Tibial artery (tissue), 4 donors: ENCODE results near the gene FANCE.

Experiments used
- DNase-seq, 2 donors: peaks; one replicate each; pipeline ENCODE4 v3.0.0-alpha.2; 2019
- H3K27ac ChIP-seq, 2 donors: fragments of 200-600 bp; sonication (generic) in 1 of 2; 1 replicate in 1 of 2; 2 replicates in 1 of 2; pipeline ENCODE4 v1.5.1; 2018 to 2019; ENCODE audit warnings: mild to moderate bottlenecking in 1 of 2
- H3K27me3 ChIP-seq, 2 donors: fragments of 200-600 bp; sonication (generic) in 1 of 2; one replicate each; pipeline versions ENCODE4 v1.5.1 to v1.6.0; 2016 to 2019
- H3K36me3 ChIP-seq, 3 donors: fragments of 200-600 bp; sonication (generic) in 2 of 3; one replicate each; pipeline ENCODE4 v1.5.1; 2016 to 2019; ENCODE audit warnings: mild to moderate bottlenecking in 2 of 3
- H3K4me1 ChIP-seq, 4 donors: fragments of 200-600 bp; sonication (generic) in 2 of 4; 1 replicate in 3 of 4; 2 replicates in 1 of 4; pipeline ENCODE4 v1.5.1; 2016 to 2019
- H3K4me3 ChIP-seq, 2 donors: fragments of 200-600 bp; sonication (generic) in 1 of 2; 1 replicate in 1 of 2; 2 replicates in 1 of 2; pipeline ENCODE4 v1.5.1; 2018 to 2019; ENCODE audit warnings: mild to moderate bottlenecking in 2 of 2
- H3K9me3 ChIP-seq, 3 donors: fragments of 200-600 bp; sonication (generic) in 1 of 3; one replicate each; pipeline ENCODE4 v1.5.1; 2016 to 2019
- intact Hi-C: fragments of 100-400 bp; cut with DNase I; formaldehyde crosslinking; loops from one replicate; pipeline ENCODE4 v1.15.0; 2023; ENCODE audit warnings: low total_unique reads
- TF ChIP-seq, protein P1 (sequence below), 2 experiments: fragments of 200-600 bp in 1 of 2; fragments of 450-650 bp in 1 of 2; IDR thresholded peaks; one replicate each; pipeline ENCODE4 v1.5.1; 2017 to 2019; ENCODE audit warnings: antibody characterized with exemption in 2 of 2, mild to moderate bottlenecking in 1 of 2, moderate library complexity in 1 of 2

Gene FANCE

DNA sequence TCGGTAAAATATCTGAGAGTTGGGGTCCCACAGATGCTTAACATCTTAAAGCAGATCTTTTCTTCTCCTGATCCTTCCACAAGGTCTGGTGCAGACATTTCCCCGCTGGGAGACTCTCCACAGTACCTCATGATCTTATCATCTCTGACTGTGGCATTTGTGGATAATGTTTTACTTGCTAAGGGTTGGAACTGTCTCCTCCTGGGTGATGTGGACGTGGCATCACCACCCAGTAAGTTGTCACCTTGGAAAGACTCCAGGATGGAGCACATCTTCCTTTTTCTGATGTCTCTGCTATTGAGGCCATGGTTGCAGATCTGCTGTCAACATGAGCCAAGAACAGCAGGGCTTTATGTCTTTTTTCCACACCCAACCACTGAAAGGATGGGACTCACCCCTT, 42.0 kb upstream of the FANCE start:
- H3K27me3 ChIP-seq, result no peaks in the 10 kb centered on the region

DNA sequence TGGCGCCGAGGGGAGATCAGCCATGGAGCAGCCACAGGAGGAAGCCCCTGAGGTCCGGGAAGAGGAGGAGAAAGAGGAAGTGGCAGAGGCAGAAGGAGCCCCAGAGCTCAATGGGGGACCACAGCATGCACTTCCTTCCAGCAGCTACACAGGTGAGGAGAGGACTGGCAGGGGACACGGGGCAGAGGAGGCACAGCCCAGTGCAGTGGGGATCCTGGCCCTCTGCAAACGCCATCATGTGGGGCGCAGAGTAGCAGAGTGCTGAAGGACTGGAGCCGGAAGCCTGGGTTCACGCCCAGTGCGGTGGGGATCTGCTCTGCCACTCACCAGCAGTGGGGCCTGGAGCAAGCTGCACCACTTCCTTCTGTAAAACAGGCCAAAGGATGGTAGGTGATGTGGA, 41.1 kb upstream of the FANCE start:
- Histone ChIP-seq H3K27me3 (no peaks in the 10 kb centered on the region), H3K36me3 (peaks cover 0 to 41% (median 31%) of the 10 kb centered on the region in 3 donors), H3K4me3 (no peak overlapping the region), H3K9me3 (no peaks in the 10 kb centered on the region), H3K27ac (no peak overlapping the region), H3K4me1 (peaks cover 0 to 7% (median 6%) of the 10 kb centered on the region in 4 donors)
- DNase-seq, result no peak
- TF ChIP-seq, protein P1, sequence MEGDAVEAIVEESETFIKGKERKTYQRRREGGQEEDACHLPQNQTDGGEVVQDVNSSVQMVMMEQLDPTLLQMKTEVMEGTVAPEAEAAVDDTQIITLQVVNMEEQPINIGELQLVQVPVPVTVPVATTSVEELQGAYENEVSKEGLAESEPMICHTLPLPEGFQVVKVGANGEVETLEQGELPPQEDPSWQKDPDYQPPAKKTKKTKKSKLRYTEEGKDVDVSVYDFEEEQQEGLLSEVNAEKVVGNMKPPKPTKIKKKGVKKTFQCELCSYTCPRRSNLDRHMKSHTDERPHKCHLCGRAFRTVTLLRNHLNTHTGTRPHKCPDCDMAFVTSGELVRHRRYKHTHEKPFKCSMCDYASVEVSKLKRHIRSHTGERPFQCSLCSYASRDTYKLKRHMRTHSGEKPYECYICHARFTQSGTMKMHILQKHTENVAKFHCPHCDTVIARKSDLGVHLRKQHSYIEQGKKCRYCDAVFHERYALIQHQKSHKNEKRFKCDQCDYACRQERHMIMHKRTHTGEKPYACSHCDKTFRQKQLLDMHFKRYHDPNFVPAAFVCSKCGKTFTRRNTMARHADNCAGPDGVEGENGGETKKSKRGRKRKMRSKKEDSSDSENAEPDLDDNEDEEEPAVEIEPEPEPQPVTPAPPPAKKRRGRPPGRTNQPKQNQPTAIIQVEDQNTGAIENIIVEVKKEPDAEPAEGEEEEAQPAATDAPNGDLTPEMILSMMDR (IDR thresholded peaks at IDR 0.05), result no peak
- intact Hi-C loops, result loop anchor here (10.0 kb wide), 1 partner anchor 66 kb away; the partner anchor contains the start of gene PPARD

More for the DNA sequence above, 42.0 kb upstream of the FANCE start:
- H3K9me3 ChIP-seq, result no peaks in the 10 kb centered on the region
- TF ChIP-seq, protein P1 (IDR thresholded peaks at IDR 0.05), result no peak
- no peak overlapping the region for H3K27ac ChIP-seq
- intact Hi-C loops, result loop anchor here (10.0 kb wide), 1 partner anchor 65 kb away; the partner anchor contains the start of gene PPARD
- peaks cover 0 to 7% (median 4%) of the 10 kb centered on the region in 4 donors for H3K4me1 ChIP-seq
- no peak for DNase-seq
- H3K36me3 ChIP-seq, result peaks cover 0 to 41% (median 31%) of the 10 kb centered on the region in 3 donors
- H3K4me3 ChIP-seq, result no peak overlapping the region

DNA sequence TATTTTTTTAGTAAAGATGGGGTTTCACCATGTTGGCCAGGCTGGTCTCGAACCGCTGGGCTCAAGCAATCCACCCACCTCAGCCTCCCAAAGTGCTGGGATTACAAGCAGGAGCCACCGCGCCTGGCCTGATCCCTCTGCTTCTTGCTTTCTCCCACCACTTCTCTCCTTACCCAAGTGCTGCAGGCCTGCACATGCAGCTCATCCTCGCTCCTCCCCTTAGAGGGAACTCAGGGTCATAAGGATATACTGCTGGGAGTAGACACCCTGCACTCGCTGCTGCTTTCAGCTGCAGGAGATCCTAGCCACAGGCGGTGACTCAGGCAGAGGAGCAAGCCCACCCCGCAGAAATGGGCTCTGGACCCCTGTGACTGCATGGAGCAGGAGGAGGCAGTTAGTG, 40.0 kb upstream of the FANCE start:
- Histone ChIP-seq H3K4me3 (no peak overlapping the region), H3K36me3 (peaks cover 0 to 46% (median 31%) of the 10 kb centered on the region in 3 donors), H3K4me1 (peaks cover 0 to 7% (median 6%) of the 10 kb centered on the region in 4 donors), H3K27ac (no peak overlapping the region), H3K27me3 (no peaks in the 10 kb centered on the region), H3K9me3 (no peaks in the 10 kb centered on the region)
- DNase-seq, result no peak
- intact Hi-C loops, result loop anchor here (10.0 kb wide), 1 partner anchor 67 kb away; the partner anchor contains the start of gene PPARD
- TF ChIP-seq, protein P1 (IDR thresholded peaks at IDR 0.05), result no peak

DNA sequence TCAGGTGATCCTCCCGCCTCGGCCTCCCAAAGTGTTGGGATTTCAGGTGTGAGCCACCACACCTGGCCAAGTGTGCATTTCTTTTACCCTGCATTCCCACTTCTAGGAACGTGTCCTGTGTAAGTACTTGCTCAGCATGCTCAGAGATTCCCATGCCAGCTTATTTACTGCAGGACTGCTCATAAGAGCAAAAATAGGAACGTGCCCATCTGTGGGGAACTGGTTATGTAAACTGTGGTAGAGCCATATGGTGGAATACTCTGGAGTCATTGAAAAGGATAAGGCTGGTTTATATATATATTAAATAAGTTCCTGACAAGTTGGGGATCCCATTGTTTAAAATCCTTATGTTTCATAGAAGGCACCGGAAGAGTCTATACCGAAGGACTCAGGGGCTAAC, 38.2 kb upstream of the FANCE start:
- Histone ChIP-seq H3K4me3 (no peak overlapping the region), H3K27ac (no peak overlapping the region), H3K27me3 (no peaks in the 10 kb centered on the region), H3K4me1 (peaks cover 0 to 7% (median 6%) of the 10 kb centered on the region in 4 donors), H3K36me3 (peaks cover 0 to 65% (median 41%) of the 10 kb centered on the region in 3 donors), H3K9me3 (no peaks in the 10 kb centered on the region)
- TF ChIP-seq, protein P1 (IDR thresholded peaks at IDR 0.05), result no peak
- intact Hi-C loops, result loop anchor here (10.0 kb wide), 1 partner anchor 69 kb away; the partner anchor contains the start of gene PPARD
- DNase-seq, result no peak

DNA sequence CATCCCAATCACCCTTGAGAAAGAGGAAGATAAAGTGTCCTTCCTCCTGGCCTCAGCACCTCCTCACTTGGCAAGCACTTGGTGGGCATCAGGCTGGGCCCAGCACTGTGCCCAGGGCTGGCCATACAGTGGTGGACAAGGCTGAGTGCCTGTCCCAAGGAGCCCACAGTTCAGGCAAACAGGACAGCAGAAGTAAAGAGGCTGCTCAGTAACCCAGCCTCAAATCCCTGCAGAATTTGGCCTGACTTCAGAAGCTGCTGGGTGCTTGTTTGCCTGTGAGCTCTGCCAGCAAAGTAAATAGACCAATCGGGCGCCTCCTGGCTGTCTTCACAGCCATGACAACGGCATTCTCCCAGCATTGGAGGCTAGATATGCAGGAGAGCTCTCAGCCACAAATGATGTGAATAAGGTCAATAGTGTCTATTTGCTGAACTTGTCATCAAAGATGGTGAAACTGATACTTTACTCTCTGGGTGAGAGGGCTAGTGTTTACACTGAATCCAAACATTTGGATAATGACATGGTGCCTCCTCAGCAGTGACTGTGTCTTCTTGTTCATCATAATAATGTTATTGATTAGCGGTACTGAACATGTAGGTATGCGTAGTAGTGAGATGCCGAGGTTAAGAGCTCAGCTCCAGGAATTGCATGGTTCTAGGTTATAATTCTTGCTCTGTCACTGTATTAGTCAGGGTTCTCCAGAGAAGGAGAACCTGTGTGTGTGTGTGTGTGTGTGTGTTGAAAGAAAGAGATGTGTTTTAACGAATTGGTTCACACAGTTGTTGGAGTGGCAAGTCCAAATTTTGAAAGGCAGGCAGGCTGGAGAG, 36.9 kb upstream of the FANCE start:
- no peaks in the 10 kb centered on the region for H3K9me3 ChIP-seq
- H3K27ac ChIP-seq, result no peak overlapping the region
- peaks cover 0 to 7% (median 6%) of the 10 kb centered on the region in 4 donors for H3K4me1 ChIP-seq
- intact Hi-C loops, result loop anchor here (10.0 kb wide), 1 partner anchor 70 kb away; the partner anchor contains the start of gene PPARD
- TF ChIP-seq, protein P1 (IDR thresholded peaks at IDR 0.05), result peak; percentile 52 to 61
- no peak overlapping the region for H3K4me3 ChIP-seq
- peaks cover 0 to 75% (median 38%) of the 10 kb centered on the region in 3 donors for H3K36me3 ChIP-seq
- H3K27me3 ChIP-seq, result no peaks in the 10 kb centered on the region
- DNase-seq, result peak; percentile 64 to 81
